ENCODE results near the gene MED4. TPM values are rescaled to one million over a fixed set of nuclear protein-coding genes. Genes with fewer than 3 reads are reported as not detected.
A peak's percentile ranks its signal among the peaks of the same experiment; 100 is the strongest.

Gene MED4
- total and polyA plus RNA-seq, 9 of the 15 experiments (the other 6 are each of a cell fraction or from before 2014, with no cell fraction given), result 24.5 to 87.3 (median 58.3) TPM

GRCh38 chr13:48142436-48142835, 47.5 kb upstream of the MED4 start:
- in situ Hi-C loops (cut with MboI) (no loop called here), intact Hi-C loops (cut with micrococcal nuclease) (no loop called here)
- ATAC-seq, result no peak
- Histone ChIP-seq H3K4me1 (replicated peaks in 1 of 2; ENCODE audit: control insufficient read depth in 2 of 2, insufficient read depth in 2 of 2, low read length in 2 of 2) (no peaks in the 10 kb centered on the region; a peak in 1 of 5 replicates), H3K36me3 (ENCODE audit: control insufficient read depth, insufficient read depth, low read length) (no peaks in the 10 kb centered on the region), H3K79me2 (ENCODE audit: control insufficient read depth, insufficient read depth, low read length) (no peaks in the 10 kb centered on the region), H2AFZ (ENCODE audit: low read depth, low read length) (no peak overlapping the region), H3K9me1 (ENCODE audit: control insufficient read depth, insufficient read depth, low read length) (no peaks in the 10 kb centered on the region), H3K27ac (ENCODE audit: extremely low read depth, low read depth, low read length) (no peak overlapping the region), H4K20me1 (replicated peaks; ENCODE audit: control insufficient read depth, insufficient read depth, low read length) (no peaks in the 10 kb centered on the region), H3K9ac (ENCODE audit: insufficient read depth in 1 of 2, low read depth in 2 of 2, low read length in 2 of 2) (no peak overlapping the region), H3K4me2 (ENCODE audit: insufficient read depth, low read length) (no peak overlapping the region), H3K4me3 (no peak overlapping the region), H3K9me3 (replicated peaks; ENCODE audit: control insufficient read depth, insufficient read depth, low read depth, low read length) (no peaks in the 10 kb centered on the region), H3K27me3 (ENCODE audit: control insufficient read depth in 2 of 2, insufficient read depth in 2 of 2, low read length in 2 of 2) (no peaks in the 10 kb centered on the region)
- ChIA-PET CTCF (ENCODE audit: low intra/inter-chr PET ratio) (no interaction called here), POLR2A (no interaction called here)
- no peak for FAIRE-seq
- WGBS (ENCODE audit: insufficient coverage, low coverage, missing lambda C conversion rate), result 8% methylated on average over 2 of the region's 3 CpGs
- no TSS peak for BruUV-seq (replicated peaks)
- peak in 1 of 4 experiments; percentile 5 for DNase-seq (ENCODE audit: extremely low read depth in 1 of 4, low spot score in 3 of 4)
- TF ChIP-seq HINFP (tag; conservative IDR thresholded peaks at IDR 0.05; ENCODE audit: low read depth) (no peak), PBX2 (CRISPR knock-in tag; IDR thresholded peaks at IDR 0.05; ENCODE audit: low read depth) (no peak), PBX2 (tag; conservative IDR thresholded peaks at IDR 0.05; ENCODE audit: low read depth) (no peak), HNRNPH1 (optimal IDR thresholded peaks at IDR 0.05; ENCODE audit: low read depth, low read length) (no peak), CBFA2T2 (conservative IDR thresholded peaks at IDR 0.05) (peak; percentile 18; the same call in 1 of the 2 replicates), MAFG (tag; conservative IDR thresholded peaks at IDR 0.05) (no peak), TAF7 (tag; IDR thresholded peaks at IDR 0.05) (no peak), CCNT2 (IDR thresholded peaks at IDR 0.05; ENCODE audit: borderline replicate concordance, extremely low read depth, insufficient read length, low read depth, low read length) (no peak), FOS (IDR thresholded peaks at IDR 0.05; ENCODE audit: extremely low read depth, insufficient read length) (no peak), TAL1 (IDR thresholded peaks at IDR 0.05) (0 out of 2 replicates have a peak, but pooled peaks have one; percentile 17), CREB1 (IDR thresholded peaks at IDR 0.05) (no peak), CREB1 (CRISPR knock-in tag; IDR thresholded peaks at IDR 0.05) (no peak), TEAD4 (IDR thresholded peaks at IDR 0.05; ENCODE audit: low read length) (peak; percentile 53), TEAD4 (CRISPR knock-in tag; IDR thresholded peaks at IDR 0.05; ENCODE audit: borderline replicate concordance) (no peak), CREB3 (tag; conservative IDR thresholded peaks at IDR 0.05; ENCODE audit: low read depth) (no peak), SOX6 (IDR thresholded peaks at IDR 0.05) (peak; percentile 36; the same call in 1 of the 2 replicates)
